HCT116 (cell line): ENCODE results near the gene C8A. TPM values are rescaled to one million over a fixed set of nuclear protein-coding genes. Genes with fewer than 3 reads are reported as not detected.

ENCODE experiments used
- ATAC-seq: fragments of 200-7000 bp; cut with Tn5 transposase; 2 replicates; pipeline ENCODE4 v1.9.1; 2020; ENCODE audit warnings: mild to moderate bottlenecking, moderate library complexity
- BruUV-seq: library from RNA; stranded (reverse); fragments of 400-500 nt; replicated peaks from 2 replicates; lab custom pipeline; 2021; lab: Mats Ljungman, UMichigan
- CTCF ChIA-PET: fragments of 300-600 bp; sonication (Branson Sonifier 250); formaldehyde crosslinking; loops from one replicate; lab custom pipeline; 2021; ENCODE audit warnings: antibody characterized with exemption; lab: Charles Lee
- POLR2A ChIA-PET: fragments of 300-600, 350-600 bp; sonication (Branson Sonifier 250); formaldehyde crosslinking; loops from one replicate; lab custom pipeline; 2021; ENCODE audit warnings: antibody characterized with exemption; lab: Charles Lee
- RAD21 ChIA-PET, 2 experiments: fragments of 300-600 bp; sonication (Branson Sonifier 250); formaldehyde crosslinking; loops; one replicate each; lab custom pipeline; 2023; ENCODE audit warnings: low total read pairs in 2 of 2; ENCODE audit not compliant: uncharacterized antibody in 2 of 2, unreplicated experiment in 2 of 2, low non-redundant PET in 1 of 2; lab: Charles Lee
- DNase-seq: peaks from one replicate; pipeline ENCODE4 v3.0.0-alpha.2; 2010; ENCODE audit warnings: low read depth, low spot score
- H2AFZ ChIP-seq: fragments of 200-600 bp; shearing (Covaris generic), sonication (generic); 2 replicates; pipeline ENCODE4 v1.6.1; 2017; ENCODE audit warnings: low read depth, mixed run types, mixed read lengths, antibody characterized with exemption, low read length; ENCODE audit not compliant: poor library complexity, severe bottlenecking
- H3K27ac ChIP-seq: 2 replicates; pipeline ENCODE4 v1.5.1; 2012; ENCODE audit warnings: low read depth, low read length
- H3K27me3 ChIP-seq: fragments of 200-600 bp; sonication (generic); 2 replicates; pipeline ENCODE4 v1.6.1; 2016; ENCODE audit warnings: mixed run types, low read length, mixed read lengths; ENCODE audit not compliant: insufficient read depth
- H3K36me3 ChIP-seq, 2 experiments: fragments of 200-500 bp in 1 of 2; fragments of 200-600 bp in 1 of 2; sonication (Bioruptor generic) in 1 of 2; sonication (generic) in 1 of 2; 2 replicates each; pipeline versions ENCODE4 v1.5.1 to v1.6.1; 2014 to 2016; ENCODE audit warnings: low read length in 2 of 2, inconsistent platforms in 1 of 2, mixed read lengths in 1 of 2, mixed run types in 1 of 2; ENCODE audit not compliant: insufficient read depth in 2 of 2, control insufficient read depth in 1 of 2
- H3K4me1 ChIP-seq, 2 experiments: fragments of 200-600 bp in 1 of 2; sonication (generic) in 1 of 2; 2 replicates each; pipeline versions ENCODE4 v1.5.1 to v1.6.1; 2012 to 2017; ENCODE audit warnings: low read length in 2 of 2, inconsistent platforms in 1 of 2, mild to moderate bottlenecking in 1 of 2, mixed read lengths in 1 of 2, mixed run types in 1 of 2, moderate library complexity in 1 of 2; ENCODE audit not compliant: insufficient read depth in 2 of 2, control insufficient read depth in 1 of 2
- H3K4me2 ChIP-seq: fragments of 200-600 bp; sonication (generic); 2 replicates; pipeline ENCODE4 v1.6.1; 2017; ENCODE audit warnings: mixed run types, low read length, mixed read lengths
- H3K4me3 ChIP-seq, 2 experiments: fragments of 200-600 bp in 1 of 2; sonication (generic) in 1 of 2; replicated peaks in 1 of 2; 2 replicates each; pipeline ENCODE4 v1.5.1; 2011 to 2016; ENCODE audit warnings: low read length in 2 of 2, control low read depth in 1 of 2, low read depth in 1 of 2, mild to moderate bottlenecking in 1 of 2, mixed read lengths in 1 of 2, mixed run types in 1 of 2
- H3K79me2 ChIP-seq: fragments of 200-600 bp; sonication (generic); 2 replicates; pipeline ENCODE4 v1.6.1; 2017; ENCODE audit warnings: mild to moderate bottlenecking, mixed run types, low read length, moderate library complexity, mixed read lengths; ENCODE audit not compliant: insufficient read depth
- H3K9ac ChIP-seq: fragments of 200-600 bp; sonication (generic); 2 replicates; pipeline ENCODE4 v1.6.1; 2016; ENCODE audit warnings: low read length, mixed read lengths
- H3K9me2 ChIP-seq: fragments of 200-600 bp; sonication (generic), shearing (Covaris generic); 2 replicates; pipeline ENCODE4 v1.6.1; 2017; ENCODE audit warnings: mixed run types, mild to moderate bottlenecking, moderate library complexity; ENCODE audit not compliant: insufficient read depth
- H3K9me3 ChIP-seq, 2 experiments: fragments of 200-500 bp in 1 of 2; fragments of 200-600 bp in 1 of 2; sonication (Bioruptor generic) in 1 of 2; sonication (generic) in 1 of 2; 2 replicates each; pipeline ENCODE4 v1.6.1; 2014 to 2017; ENCODE audit warnings: low read length in 2 of 2, mixed read lengths in 2 of 2, inconsistent platforms in 1 of 2, low read depth in 1 of 2, mild to moderate bottlenecking in 1 of 2, mixed run types in 1 of 2, moderate library complexity in 1 of 2; ENCODE audit not compliant: control insufficient read depth in 1 of 2, insufficient read depth in 1 of 2
- H4K20me1 ChIP-seq: fragments of 200-600 bp; sonication (generic), shearing (Covaris generic); 2 replicates; pipeline ENCODE4 v1.6.1; 2017; ENCODE audit warnings: mixed run types, mild to moderate bottlenecking, moderate library complexity; ENCODE audit not compliant: insufficient read depth
- CBX3 ChIP-seq: IDR thresholded peaks from 2 replicates; pipeline ENCODE4 v1.6.1; 2012; ENCODE audit warnings: low read depth
- CEBPB ChIP-seq: IDR thresholded peaks from 2 replicates; pipeline ENCODE4 v1.6.1; 2012; ENCODE audit warnings: low read depth
- EGR1 ChIP-seq: IDR thresholded peaks from 2 replicates; pipeline ENCODE4 v1.6.1; 2012; ENCODE audit warnings: low read depth
- EZH2 ChIP-seq: fragments of 200-600 bp; sonication (generic); IDR thresholded peaks from 2 replicates; pipeline ENCODE4 v1.6.1; 2017; ENCODE audit warnings: antibody characterized with exemption, mixed run types
- FOSL1 ChIP-seq: IDR thresholded peaks from 2 replicates; pipeline ENCODE4 v1.6.1; 2012; ENCODE audit warnings: low read depth
- JUND ChIP-seq: IDR thresholded peaks from 2 replicates; pipeline ENCODE4 v1.6.1; 2012
- POLR2A ChIP-seq: IDR thresholded peaks from 2 replicates; pipeline ENCODE4 v1.7.0; 2011; ENCODE audit warnings: borderline replicate concordance; ENCODE audit not compliant: insufficient read depth, insufficient read length; ENCODE audit errors: extremely low read depth
- POLR2AphosphoS5 ChIP-seq: IDR thresholded peaks from 2 replicates; pipeline ENCODE4 v1.6.1; 2011; ENCODE audit warnings: mild to moderate bottlenecking, low read depth, low read length, moderate library complexity
- SRF ChIP-seq: IDR thresholded peaks from 2 replicates; pipeline ENCODE4 v1.6.1; 2012; ENCODE audit warnings: low read depth
- YY1 ChIP-seq: IDR thresholded peaks from 2 replicates; pipeline ENCODE4 v1.6.1; 2011; ENCODE audit warnings: low read length, low read depth, moderate library complexity, mild to moderate bottlenecking; ENCODE audit not compliant: insufficient replicate concordance; ENCODE audit errors: extremely low read depth
- ZFX ChIP-seq: fragments of 450-650 bp; IDR thresholded peaks from 2 replicates; pipeline ENCODE4 v1.6.1; 2017
- intact Hi-C: fragments of 100-400 bp; cut with micrococcal nuclease; formaldehyde crosslinking; loops from 2 replicates; pipeline ENCODE4 v1.10.0; 2022
- total RNA-seq: library from RNA; stranded (reverse); gene quantifications from one replicate; pipeline ENCODE4 v1.2.1, GENCODE V29; 2021; ENCODE audit not compliant: unreplicated experiment
- TF ChIP-seq, protein P1 (sequence below), 3 experiments: fragments of 200-600 bp in 1 of 3; sonication (generic) in 1 of 3; IDR thresholded peaks in 2 of 3; conservative IDR thresholded peaks in 1 of 3; 2 replicates each; pipeline ENCODE4 v1.5.1; 2012 to 2017; ENCODE audit warnings: low read depth in 2 of 3, low read length in 2 of 3, antibody characterized with exemption in 1 of 3, borderline replicate concordance in 1 of 3, control low read depth in 1 of 3, mild to moderate bottlenecking in 1 of 3, mixed read lengths in 1 of 3, mixed run types in 1 of 3, moderate library complexity in 1 of 3; ENCODE audit not compliant: insufficient read depth in 1 of 3
- TF ChIP-seq, protein P2 (sequence below): IDR thresholded peaks from 2 replicates; pipeline ENCODE4 v1.6.1; 2012; ENCODE audit warnings: low read depth

Gene C8A
- total RNA-seq, 1 experiment from 2014 or later, result 0.10 TPM

DNA sequence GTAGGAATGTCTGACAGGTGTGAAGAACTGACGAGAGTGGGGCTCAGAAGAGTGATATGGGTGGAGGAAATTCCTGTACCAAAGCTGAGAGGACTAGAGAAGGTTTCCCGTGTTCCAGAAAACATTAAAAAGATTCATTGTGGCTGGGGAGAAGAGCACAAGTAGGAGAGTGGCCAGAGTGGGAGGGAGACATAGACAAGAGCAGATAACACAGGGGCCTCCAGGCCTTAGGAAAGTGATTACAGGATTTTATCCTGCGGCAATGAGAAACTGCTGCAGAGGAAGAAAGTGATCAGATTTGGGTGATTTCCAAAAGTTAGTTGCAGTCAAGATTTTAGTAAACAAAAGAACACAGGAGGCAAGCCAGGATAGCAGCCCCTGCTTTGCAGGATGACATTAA, 103.3 kb downstream of the C8A start (continued):
- TF ChIP-seq, protein P1, sequence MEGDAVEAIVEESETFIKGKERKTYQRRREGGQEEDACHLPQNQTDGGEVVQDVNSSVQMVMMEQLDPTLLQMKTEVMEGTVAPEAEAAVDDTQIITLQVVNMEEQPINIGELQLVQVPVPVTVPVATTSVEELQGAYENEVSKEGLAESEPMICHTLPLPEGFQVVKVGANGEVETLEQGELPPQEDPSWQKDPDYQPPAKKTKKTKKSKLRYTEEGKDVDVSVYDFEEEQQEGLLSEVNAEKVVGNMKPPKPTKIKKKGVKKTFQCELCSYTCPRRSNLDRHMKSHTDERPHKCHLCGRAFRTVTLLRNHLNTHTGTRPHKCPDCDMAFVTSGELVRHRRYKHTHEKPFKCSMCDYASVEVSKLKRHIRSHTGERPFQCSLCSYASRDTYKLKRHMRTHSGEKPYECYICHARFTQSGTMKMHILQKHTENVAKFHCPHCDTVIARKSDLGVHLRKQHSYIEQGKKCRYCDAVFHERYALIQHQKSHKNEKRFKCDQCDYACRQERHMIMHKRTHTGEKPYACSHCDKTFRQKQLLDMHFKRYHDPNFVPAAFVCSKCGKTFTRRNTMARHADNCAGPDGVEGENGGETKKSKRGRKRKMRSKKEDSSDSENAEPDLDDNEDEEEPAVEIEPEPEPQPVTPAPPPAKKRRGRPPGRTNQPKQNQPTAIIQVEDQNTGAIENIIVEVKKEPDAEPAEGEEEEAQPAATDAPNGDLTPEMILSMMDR (IDR thresholded peaks at IDR 0.05 in 2 of 3, conservative IDR thresholded peaks at IDR 0.05 in 1 of 3; ENCODE audit: borderline replicate concordance in 1 of 3, insufficient read depth in 1 of 3, low read depth in 2 of 3, low read length in 2 of 3), result no peak
- TF ChIP-seq ZFX (no peak), EGR1 (no peak)
- TF ChIP-seq, all 23 proteins: peak for 0

DNA sequence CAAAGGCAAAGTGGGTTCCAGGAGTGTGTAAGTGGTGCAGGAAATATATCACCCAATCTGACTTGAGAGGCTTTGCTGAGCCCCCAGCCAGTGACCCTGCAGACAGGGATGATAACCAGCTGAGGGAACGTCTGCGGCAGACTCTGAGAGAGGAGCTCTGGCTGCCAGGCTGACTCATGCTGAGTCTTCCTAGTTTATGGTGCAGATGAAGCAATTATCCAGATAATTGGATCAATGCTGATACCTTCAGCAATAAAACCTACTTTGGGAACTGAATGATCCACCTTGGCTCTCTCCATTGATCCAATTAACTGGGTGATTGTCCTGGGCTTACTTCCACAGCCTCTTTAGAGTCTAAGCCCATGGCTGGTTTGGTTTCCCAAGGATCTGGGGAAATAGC, 103.9 kb downstream of the C8A start:
- Histone ChIP-seq H3K9me2 (no peaks in the 10 kb centered on the region), H3K9ac (no peak overlapping the region), H3K4me1 (no peaks in the 10 kb centered on the region), H3K36me3 (no peaks in the 10 kb centered on the region), H3K4me3 (no peak overlapping the region), H2AFZ (no peak overlapping the region), H4K20me1 (no peaks in the 10 kb centered on the region), H3K79me2 (no peaks in the 10 kb centered on the region), H3K9me3 (no peaks in the 10 kb centered on the region), H3K27ac (no peak overlapping the region), H3K4me2 (no peak overlapping the region), H3K27me3 (peaks cover 34% of the 10 kb centered on the region; the same call in 1 of the 2 replicates)
- intact Hi-C loops, result loop anchor here (10.0 kb wide), 1 partner anchor 56 kb away; no protein-coding TSS in a partner anchor
- ChIA-PET RAD21 (no interaction called here), POLR2A (no interaction called here), CTCF (no interaction called here)
- DNase-seq (no peak), ATAC-seq (no peak)
- no TSS peak for BruUV-seq
- no peak for TF ChIP-seq POLR2A
- TF ChIP-seq CBX3, result no peak
- TF ChIP-seq FOSL1, result no peak
- no peak for TF ChIP-seq CEBPB
- TF ChIP-seq SRF, result no peak
- no peak for TF ChIP-seq YY1
- TF ChIP-seq, protein P2, sequence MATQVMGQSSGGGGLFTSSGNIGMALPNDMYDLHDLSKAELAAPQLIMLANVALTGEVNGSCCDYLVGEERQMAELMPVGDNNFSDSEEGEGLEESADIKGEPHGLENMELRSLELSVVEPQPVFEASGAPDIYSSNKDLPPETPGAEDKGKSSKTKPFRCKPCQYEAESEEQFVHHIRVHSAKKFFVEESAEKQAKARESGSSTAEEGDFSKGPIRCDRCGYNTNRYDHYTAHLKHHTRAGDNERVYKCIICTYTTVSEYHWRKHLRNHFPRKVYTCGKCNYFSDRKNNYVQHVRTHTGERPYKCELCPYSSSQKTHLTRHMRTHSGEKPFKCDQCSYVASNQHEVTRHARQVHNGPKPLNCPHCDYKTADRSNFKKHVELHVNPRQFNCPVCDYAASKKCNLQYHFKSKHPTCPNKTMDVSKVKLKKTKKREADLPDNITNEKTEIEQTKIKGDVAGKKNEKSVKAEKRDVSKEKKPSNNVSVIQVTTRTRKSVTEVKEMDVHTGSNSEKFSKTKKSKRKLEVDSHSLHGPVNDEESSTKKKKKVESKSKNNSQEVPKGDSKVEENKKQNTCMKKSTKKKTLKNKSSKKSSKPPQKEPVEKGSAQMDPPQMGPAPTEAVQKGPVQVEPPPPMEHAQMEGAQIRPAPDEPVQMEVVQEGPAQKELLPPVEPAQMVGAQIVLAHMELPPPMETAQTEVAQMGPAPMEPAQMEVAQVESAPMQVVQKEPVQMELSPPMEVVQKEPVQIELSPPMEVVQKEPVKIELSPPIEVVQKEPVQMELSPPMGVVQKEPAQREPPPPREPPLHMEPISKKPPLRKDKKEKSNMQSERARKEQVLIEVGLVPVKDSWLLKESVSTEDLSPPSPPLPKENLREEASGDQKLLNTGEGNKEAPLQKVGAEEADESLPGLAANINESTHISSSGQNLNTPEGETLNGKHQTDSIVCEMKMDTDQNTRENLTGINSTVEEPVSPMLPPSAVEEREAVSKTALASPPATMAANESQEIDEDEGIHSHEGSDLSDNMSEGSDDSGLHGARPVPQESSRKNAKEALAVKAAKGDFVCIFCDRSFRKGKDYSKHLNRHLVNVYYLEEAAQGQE, result no peak
- TF ChIP-seq EZH2, result no peak
- TF ChIP-seq JUND, result no peak
- no peak for TF ChIP-seq POLR2AphosphoS5
